SK-N-SH (cell line): ENCODE data around the gene SPSB3. TPM values are rescaled to one million over a fixed set of nuclear protein-coding genes. Genes with fewer than 3 reads are reported as not detected.

Experiments
- CTCF ChIA-PET: fragments of 300-600, 350-600 bp; formaldehyde crosslinking; extraction: SDS; loops from one replicate; lab custom pipeline; 2021; lab: Yijun Ruan, JAX
- POLR2A ChIA-PET: fragments of 350-600 bp; sonication (Branson Sonifier 250); formaldehyde crosslinking; extraction: SDS; loops from one replicate; lab custom pipeline; 2020; ENCODE audit warnings: antibody characterized with exemption, inconsistent platforms; lab: Yijun Ruan, JAX
- DNase-seq: peaks from one replicate; pipeline ENCODE4 v3.0.0; 2012
- H2AFZ ChIP-seq: fragments of 200-600 bp; sonication (generic); 2 replicates; pipeline ENCODE4 v1.8.1; 2016; ENCODE audit warnings: antibody characterized with exemption, mild to moderate bottlenecking, low read depth
- H3F3A ChIP-seq: fragments of 200-600 bp; sonication (generic); replicated peaks from 2 replicates; pipeline ENCODE3; 2016; ENCODE audit warnings: antibody characterized with exemption, mild to moderate bottlenecking; ENCODE audit not compliant: insufficient read depth
- H3K27ac ChIP-seq, 2 experiments: fragments of 200-500 bp in 1 of 2; fragments of 200-600 bp in 1 of 2; sonication (Bioruptor generic) in 1 of 2; sonication (generic), shearing (Covaris generic) in 1 of 2; 2 replicates each; pipeline versions ENCODE4 v1.5.1 to v1.6.1; 2014 to 2016; ENCODE audit warnings: low read depth in 2 of 2, inconsistent platforms in 1 of 2, low read length in 1 of 2, mild to moderate bottlenecking in 1 of 2, mixed read lengths in 1 of 2
- H3K27me3 ChIP-seq: fragments of 200-600 bp; sonication (generic), shearing (Covaris generic); 2 replicates; pipeline ENCODE4 v1.6.1; 2016; ENCODE audit warnings: mixed run types; ENCODE audit not compliant: insufficient read depth
- H3K36me3 ChIP-seq, 2 experiments: fragments of 200-500 bp in 1 of 2; fragments of 200-600 bp in 1 of 2; sonication (Bioruptor generic) in 1 of 2; sonication (generic) in 1 of 2; replicated peaks in 1 of 2; 2 replicates each; pipeline versions ENCODE3 to v1.5.1; 2014 to 2016; ENCODE audit warnings: low read length in 1 of 2, mild to moderate bottlenecking in 1 of 2; ENCODE audit not compliant: insufficient read depth in 2 of 2, control insufficient read depth in 1 of 2
- H3K4me1 ChIP-seq, 2 experiments: fragments of 200-500 bp in 1 of 2; fragments of 200-600 bp in 1 of 2; sonication (Bioruptor generic) in 1 of 2; sonication (generic), shearing (Covaris generic) in 1 of 2; 2 replicates each; pipeline versions ENCODE4 v1.5.1 to v1.6.1; 2014 to 2016; ENCODE audit warnings: low read depth in 1 of 2, low read length in 1 of 2, mixed run types in 1 of 2; ENCODE audit not compliant: insufficient read depth in 2 of 2, control insufficient read depth in 1 of 2
- H3K4me2 ChIP-seq: fragments of 200-600 bp; sonication (generic), shearing (Covaris generic); 2 replicates; pipeline ENCODE4 v1.6.1; 2017; ENCODE audit warnings: mixed run types
- H3K4me3 ChIP-seq, 2 experiments: fragments of 200-500 bp in 1 of 2; fragments of 200-600 bp in 1 of 2; sonication (Bioruptor generic) in 1 of 2; sonication (generic), shearing (Covaris generic) in 1 of 2; 2 replicates each; pipeline versions ENCODE4 v1.5.1 to v1.8.1; 2014 to 2016; ENCODE audit warnings: low read depth in 2 of 2, inconsistent platforms in 1 of 2, low read length in 1 of 2, mild to moderate bottlenecking in 1 of 2, mixed read lengths in 1 of 2, moderate library complexity in 1 of 2
- H3K79me2 ChIP-seq: fragments of 200-600 bp; sonication (generic); 2 replicates; pipeline ENCODE4 v1.8.1; 2017; ENCODE audit warnings: mild to moderate bottlenecking; ENCODE audit not compliant: insufficient read depth
- H3K9ac ChIP-seq: fragments of 200-600 bp; sonication (generic); 2 replicates; pipeline ENCODE4 v1.6.1; 2017; ENCODE audit warnings: mixed run types
- H3K9me2 ChIP-seq: fragments of 200-600 bp; sonication (generic); 2 replicates; pipeline ENCODE4 v1.6.1; 2017; ENCODE audit warnings: mixed run types
- H3K9me3 ChIP-seq: fragments of 200-600 bp; sonication (generic); 2 replicates; pipeline ENCODE4 v1.6.1; 2017; ENCODE audit warnings: mixed run types, mild to moderate bottlenecking, moderate library complexity
- H4K20me1 ChIP-seq: fragments of 200-600 bp; sonication (generic); 2 replicates; pipeline ENCODE4 v1.6.1; 2017; ENCODE audit warnings: mild to moderate bottlenecking, mixed run types; ENCODE audit not compliant: insufficient read depth
- CHD2 ChIP-seq: fragments of 150-350 bp; IDR thresholded peaks from 2 replicates; pipeline ENCODE4 v1.6.1; 2018; ENCODE audit warnings: low read length; ENCODE audit not compliant: partially characterized antibody
- FOSL2 ChIP-seq: IDR thresholded peaks from 2 replicates; pipeline ENCODE4 v1.4.0; 2012; ENCODE audit warnings: low read depth, mild to moderate bottlenecking, moderate library complexity, borderline replicate concordance
- FOXM1 ChIP-seq: IDR thresholded peaks from 2 replicates; pipeline ENCODE4 v1.4.0; 2012; ENCODE audit warnings: low read depth, mild to moderate bottlenecking
- GABPA ChIP-seq: IDR thresholded peaks from 2 replicates; pipeline ENCODE4 v1.4.0; 2012; ENCODE audit warnings: low read depth, mild to moderate bottlenecking
- GATA2 ChIP-seq: sonication (generic); formaldehyde crosslinking; IDR thresholded peaks from 2 replicates; pipeline ENCODE4 v1.5.0; 2020; ENCODE audit warnings: mild to moderate bottlenecking, missing genetic modification reagents
- MEF2A ChIP-seq: IDR thresholded peaks from 2 replicates; pipeline ENCODE4 v1.4.0; 2012; ENCODE audit warnings: low read depth, borderline replicate concordance
- MXI1 ChIP-seq: IDR thresholded peaks from 2 replicates; pipeline ENCODE4 v1.6.1; 2012; ENCODE audit warnings: mild to moderate bottlenecking, low read depth, low read length, improper control_type of control experiment
- NRF1 ChIP-seq: IDR thresholded peaks from 2 replicates; pipeline ENCODE4 v1.6.1; 2012; ENCODE audit warnings: low read depth, mild to moderate bottlenecking, low read length
- POLR2AphosphoS5 ChIP-seq: IDR thresholded peaks from 2 replicates; pipeline ENCODE4 v1.6.1; 2012; ENCODE audit warnings: low read depth, low read length
- RAD21 ChIP-seq: IDR thresholded peaks from 2 replicates; pipeline ENCODE4 v1.6.1; 2012; ENCODE audit warnings: mild to moderate bottlenecking, low read length
- RFX5 ChIP-seq: IDR thresholded peaks from 2 replicates; pipeline ENCODE4 v1.6.1; 2012; ENCODE audit warnings: mild to moderate bottlenecking, improper control_type of control experiment, low read length
- SIN3A ChIP-seq: IDR thresholded peaks from 2 replicates; pipeline ENCODE4 v1.6.1; 2012; ENCODE audit warnings: low read depth, mild to moderate bottlenecking, low read length, moderate library complexity, borderline replicate concordance
- TAF1 ChIP-seq: IDR thresholded peaks from 2 replicates; pipeline ENCODE4 v1.6.1; 2012; ENCODE audit warnings: low read depth, mild to moderate bottlenecking, low read length, moderate library complexity, borderline replicate concordance
- TCF12 ChIP-seq: IDR thresholded peaks from 2 replicates; pipeline ENCODE4 v1.4.0; 2012
- WGBS: methylation state at CpG from one replicate; pipeline ENCODE4 v1.1.6; 2017; ENCODE audit warnings: low lambda C conversion rate; 5-methylcytosine and 5-hydroxymethylcytosine counted together
- polyA plus RNA-seq, 3 experiments: library from polyadenylated mRNA; depleted of rRNA; stranded (reverse); fragments of >200 nt; gene quantifications; 2 replicates each; pipeline ENCODE4 v1.2.3, GENCODE V29; 2012
- TF ChIP-seq, protein P1 (sequence below): IDR thresholded peaks from 2 replicates; pipeline ENCODE4 v1.4.0; 2012; ENCODE audit warnings: low read depth, borderline replicate concordance
- TF ChIP-seq, protein P2 (sequence below): fragments of 200-600 bp; sonication (generic); IDR thresholded peaks from 2 replicates; pipeline ENCODE4 v1.6.1; 2017; ENCODE audit warnings: antibody characterized with exemption, mild to moderate bottlenecking, moderate library complexity
- TF ChIP-seq, protein P3 (sequence below): fragments of 150-350 bp; IDR thresholded peaks from 2 replicates; pipeline ENCODE4 v1.6.1; 2017; ENCODE audit warnings: antibody characterized with exemption, low read length, low read depth, borderline replicate concordance
- TF ChIP-seq, protein P4 (sequence below): fragments of 150-350 bp; IDR thresholded peaks from 2 replicates; pipeline ENCODE4 v1.6.1; 2016; ENCODE audit warnings: mild to moderate bottlenecking, low read depth, low read length

SPSB3 gene
- polyA plus RNA-seq, 1 of the 3 experiments (the other 2 are of a cell fraction) = 40.6 TPM

DNA sequence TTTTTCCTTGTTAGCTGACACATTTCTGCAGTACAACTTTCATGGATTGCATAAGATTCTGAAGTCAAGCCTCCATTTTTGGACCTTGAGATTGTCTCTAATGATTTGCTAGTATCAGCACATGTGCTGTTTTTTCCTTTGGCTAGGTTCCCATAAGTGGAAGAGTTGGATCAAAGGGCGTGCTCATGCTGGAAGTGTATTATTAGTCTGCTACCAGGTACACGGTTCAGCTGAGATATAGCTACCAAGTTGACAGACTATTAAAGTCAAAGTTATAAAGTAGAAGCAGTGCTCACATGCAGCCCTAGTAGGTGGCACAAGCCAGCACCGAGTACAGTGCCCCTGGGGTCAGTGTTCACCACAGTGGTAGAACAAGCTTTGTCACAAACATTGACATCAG lies 47.8 kb upstream of the SPSB3 start:
- Histone ChIP-seq H3K4me2 (no peak overlapping the region), H2AFZ (no peak overlapping the region), H4K20me1 (no peaks in the 10 kb centered on the region), H3K4me3 (no peak overlapping the region), H3K27me3 (no peaks in the 10 kb centered on the region), H3K79me2 (peaks cover 47% of the 10 kb centered on the region), H3K36me3 (peaks cover 16 to 27% of the 10 kb centered on the region in 2 experiments), H3K9ac (no peak overlapping the region), H3K9me3 (no peaks in the 10 kb centered on the region), H3K9me2 (no peaks in the 10 kb centered on the region), H3F3A (no peaks in the 10 kb centered on the region), H3K4me1 (peaks cover 0 to 18% of the 10 kb centered on the region in 2 experiments; a peak in 3 of 4 replicates), H3K27ac (no peak overlapping the region)
- TF ChIP-seq TAF1 (no peak), MEF2A (no peak), GATA2 (CRISPR knock-in tag) (no peak), GABPA (no peak), NRF1 (no peak), FOXM1 (no peak), FOSL2 (no peak)
- TF ChIP-seq, protein P1, sequence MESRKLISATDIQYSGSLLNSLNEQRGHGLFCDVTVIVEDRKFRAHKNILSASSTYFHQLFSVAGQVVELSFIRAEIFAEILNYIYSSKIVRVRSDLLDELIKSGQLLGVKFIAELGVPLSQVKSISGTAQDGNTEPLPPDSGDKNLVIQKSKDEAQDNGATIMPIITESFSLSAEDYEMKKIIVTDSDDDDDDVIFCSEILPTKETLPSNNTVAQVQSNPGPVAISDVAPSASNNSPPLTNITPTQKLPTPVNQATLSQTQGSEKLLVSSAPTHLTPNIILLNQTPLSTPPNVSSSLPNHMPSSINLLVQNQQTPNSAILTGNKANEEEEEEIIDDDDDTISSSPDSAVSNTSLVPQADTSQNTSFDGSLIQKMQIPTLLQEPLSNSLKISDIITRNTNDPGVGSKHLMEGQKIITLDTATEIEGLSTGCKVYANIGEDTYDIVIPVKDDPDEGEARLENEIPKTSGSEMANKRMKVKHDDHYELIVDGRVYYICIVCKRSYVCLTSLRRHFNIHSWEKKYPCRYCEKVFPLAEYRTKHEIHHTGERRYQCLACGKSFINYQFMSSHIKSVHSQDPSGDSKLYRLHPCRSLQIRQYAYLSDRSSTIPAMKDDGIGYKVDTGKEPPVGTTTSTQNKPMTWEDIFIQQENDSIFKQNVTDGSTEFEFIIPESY = no peak
- ChIA-PET POLR2A (no interaction called here), CTCF (no interaction called here)
- 57% methylated on average over 3 of the region's 3 CpGs for WGBS
- no peak for DNase-seq

DNA sequence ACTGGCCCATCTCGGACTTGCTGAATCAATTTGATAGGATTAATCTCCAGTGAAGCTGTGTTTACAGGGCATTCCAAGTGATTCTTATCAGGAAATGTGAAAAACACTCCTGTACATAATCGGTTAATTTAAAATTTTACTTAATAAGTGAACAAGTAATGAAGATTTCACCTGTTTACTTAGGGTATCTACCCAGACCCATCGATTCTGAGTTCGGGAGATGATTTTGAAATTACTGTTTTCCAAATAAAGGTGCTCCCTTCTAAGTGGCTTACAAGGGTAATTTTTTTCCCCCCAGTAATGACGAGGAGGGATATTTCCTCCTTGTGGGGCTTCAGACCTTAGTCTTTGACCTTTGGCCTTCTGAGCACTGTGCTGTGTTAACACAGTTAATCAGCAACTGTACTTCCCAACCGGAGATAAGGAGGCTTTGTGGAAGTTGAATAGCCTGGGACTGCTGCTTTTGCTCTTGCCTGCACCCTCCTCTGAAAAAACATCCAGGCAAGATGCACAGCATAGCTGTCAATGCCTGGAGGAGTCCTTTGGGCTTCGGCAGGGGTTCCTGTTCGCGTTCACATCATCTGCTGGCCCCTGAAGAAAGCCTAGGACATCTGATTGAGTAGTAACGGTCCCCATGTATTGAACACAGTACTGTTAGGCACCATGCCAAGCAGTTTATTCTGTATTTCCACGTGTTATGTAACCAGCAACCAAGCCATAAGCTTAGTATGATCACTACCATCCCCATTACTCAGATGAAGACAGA lies 46.5 kb upstream of the SPSB3 start:
- Histone ChIP-seq H3K4me2 (peak overlapping the region; percentile 96), H3K4me3 (peak overlapping the region; percentile 95 to 99; a peak in 3 of 4 replicates), H3K4me1 (peaks cover 0 to 18% of the 10 kb centered on the region in 2 experiments; a peak in 3 of 4 replicates), H3F3A (no peaks in the 10 kb centered on the region), H3K9ac (0 out of 2 replicates have a peak overlapping the region, but pooled peaks have one; percentile 74), H3K27me3 (no peaks in the 10 kb centered on the region), H3K36me3 (peaks cover 16 to 27% of the 10 kb centered on the region in 2 experiments), H3K27ac (no peak overlapping the region), H4K20me1 (no peaks in the 10 kb centered on the region), H3K9me3 (no peaks in the 10 kb centered on the region), H3K79me2 (peaks cover 61% of the 10 kb centered on the region), H3K9me2 (no peaks in the 10 kb centered on the region), H2AFZ (no peak overlapping the region)
- 73% methylated on average over 11 of the region's 11 CpGs for WGBS
- POLR2A ChIA-PET = no interaction called here
- DNase-seq = no peak
- CTCF ChIA-PET = interaction anchor here (1.9 kb wide), 1 partner anchor 101 kb away, joined by 4 read pairs; no protein-coding TSS in a partner anchor
- TF ChIP-seq GATA2 (CRISPR knock-in tag) = no peak
- TF ChIP-seq SIN3A = no peak
- no peak for TF ChIP-seq FOXM1
- TF ChIP-seq, protein P1 = no peak
- TF ChIP-seq, protein P2, sequence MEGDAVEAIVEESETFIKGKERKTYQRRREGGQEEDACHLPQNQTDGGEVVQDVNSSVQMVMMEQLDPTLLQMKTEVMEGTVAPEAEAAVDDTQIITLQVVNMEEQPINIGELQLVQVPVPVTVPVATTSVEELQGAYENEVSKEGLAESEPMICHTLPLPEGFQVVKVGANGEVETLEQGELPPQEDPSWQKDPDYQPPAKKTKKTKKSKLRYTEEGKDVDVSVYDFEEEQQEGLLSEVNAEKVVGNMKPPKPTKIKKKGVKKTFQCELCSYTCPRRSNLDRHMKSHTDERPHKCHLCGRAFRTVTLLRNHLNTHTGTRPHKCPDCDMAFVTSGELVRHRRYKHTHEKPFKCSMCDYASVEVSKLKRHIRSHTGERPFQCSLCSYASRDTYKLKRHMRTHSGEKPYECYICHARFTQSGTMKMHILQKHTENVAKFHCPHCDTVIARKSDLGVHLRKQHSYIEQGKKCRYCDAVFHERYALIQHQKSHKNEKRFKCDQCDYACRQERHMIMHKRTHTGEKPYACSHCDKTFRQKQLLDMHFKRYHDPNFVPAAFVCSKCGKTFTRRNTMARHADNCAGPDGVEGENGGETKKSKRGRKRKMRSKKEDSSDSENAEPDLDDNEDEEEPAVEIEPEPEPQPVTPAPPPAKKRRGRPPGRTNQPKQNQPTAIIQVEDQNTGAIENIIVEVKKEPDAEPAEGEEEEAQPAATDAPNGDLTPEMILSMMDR = no peak
- TF ChIP-seq RFX5 = no peak
- no peak for TF ChIP-seq RAD21
- TF ChIP-seq, protein P3, sequence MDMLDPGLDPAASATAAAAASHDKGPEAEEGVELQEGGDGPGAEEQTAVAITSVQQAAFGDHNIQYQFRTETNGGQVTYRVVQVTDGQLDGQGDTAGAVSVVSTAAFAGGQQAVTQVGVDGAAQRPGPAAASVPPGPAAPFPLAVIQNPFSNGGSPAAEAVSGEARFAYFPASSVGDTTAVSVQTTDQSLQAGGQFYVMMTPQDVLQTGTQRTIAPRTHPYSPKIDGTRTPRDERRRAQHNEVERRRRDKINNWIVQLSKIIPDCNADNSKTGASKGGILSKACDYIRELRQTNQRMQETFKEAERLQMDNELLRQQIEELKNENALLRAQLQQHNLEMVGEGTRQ = no peak
- no peak for TF ChIP-seq CHD2
- TF ChIP-seq, protein P4, sequence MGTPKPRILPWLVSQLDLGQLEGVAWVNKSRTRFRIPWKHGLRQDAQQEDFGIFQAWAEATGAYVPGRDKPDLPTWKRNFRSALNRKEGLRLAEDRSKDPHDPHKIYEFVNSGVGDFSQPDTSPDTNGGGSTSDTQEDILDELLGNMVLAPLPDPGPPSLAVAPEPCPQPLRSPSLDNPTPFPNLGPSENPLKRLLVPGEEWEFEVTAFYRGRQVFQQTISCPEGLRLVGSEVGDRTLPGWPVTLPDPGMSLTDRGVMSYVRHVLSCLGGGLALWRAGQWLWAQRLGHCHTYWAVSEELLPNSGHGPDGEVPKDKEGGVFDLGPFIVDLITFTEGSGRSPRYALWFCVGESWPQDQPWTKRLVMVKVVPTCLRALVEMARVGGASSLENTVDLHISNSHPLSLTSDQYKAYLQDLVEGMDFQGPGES = no peak
- no peak for TF ChIP-seq POLR2AphosphoS5
- TF ChIP-seq TCF12 = no peak
- no peak for TF ChIP-seq MXI1
